ENCODE results near the gene LCORL.

DNA sequence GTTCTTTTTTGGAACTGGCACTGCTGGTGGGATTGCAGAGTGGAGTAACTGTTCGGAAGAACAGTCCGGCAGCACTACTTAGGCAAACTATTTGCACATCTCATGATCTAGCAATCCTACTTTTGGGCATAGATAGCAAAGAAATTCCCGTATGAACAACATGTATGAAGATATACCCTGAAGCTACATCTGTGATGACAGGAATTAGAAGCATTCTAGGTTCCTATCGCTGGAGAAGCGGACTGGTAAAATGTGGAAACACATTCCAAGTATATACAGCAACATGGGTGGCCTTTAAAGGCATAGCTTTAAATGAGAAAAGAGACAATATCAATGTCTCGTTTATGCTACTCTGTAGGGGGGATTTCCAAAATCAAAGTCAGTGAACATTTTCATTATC is 214.1 kb downstream of the LCORL start:
- TF ChIP-seq, protein P1, sequence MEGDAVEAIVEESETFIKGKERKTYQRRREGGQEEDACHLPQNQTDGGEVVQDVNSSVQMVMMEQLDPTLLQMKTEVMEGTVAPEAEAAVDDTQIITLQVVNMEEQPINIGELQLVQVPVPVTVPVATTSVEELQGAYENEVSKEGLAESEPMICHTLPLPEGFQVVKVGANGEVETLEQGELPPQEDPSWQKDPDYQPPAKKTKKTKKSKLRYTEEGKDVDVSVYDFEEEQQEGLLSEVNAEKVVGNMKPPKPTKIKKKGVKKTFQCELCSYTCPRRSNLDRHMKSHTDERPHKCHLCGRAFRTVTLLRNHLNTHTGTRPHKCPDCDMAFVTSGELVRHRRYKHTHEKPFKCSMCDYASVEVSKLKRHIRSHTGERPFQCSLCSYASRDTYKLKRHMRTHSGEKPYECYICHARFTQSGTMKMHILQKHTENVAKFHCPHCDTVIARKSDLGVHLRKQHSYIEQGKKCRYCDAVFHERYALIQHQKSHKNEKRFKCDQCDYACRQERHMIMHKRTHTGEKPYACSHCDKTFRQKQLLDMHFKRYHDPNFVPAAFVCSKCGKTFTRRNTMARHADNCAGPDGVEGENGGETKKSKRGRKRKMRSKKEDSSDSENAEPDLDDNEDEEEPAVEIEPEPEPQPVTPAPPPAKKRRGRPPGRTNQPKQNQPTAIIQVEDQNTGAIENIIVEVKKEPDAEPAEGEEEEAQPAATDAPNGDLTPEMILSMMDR (conservative IDR thresholded peaks at IDR 0.05; ENCODE audit: low read length) = no peak
- TF ChIP-seq EZH2phosphoT487 (IDR thresholded peaks at IDR 0.05; ENCODE audit: borderline replicate concordance) = no peak
